Liver (tissue), 9 donors: Measurements from ENCODE around the gene CXXC5. TPM values are rescaled to one million over a fixed set of nuclear protein-coding genes. Genes with fewer than 3 reads are reported as not detected.

ENCODE experiments used
- DNase-seq: peaks from one replicate; pipeline ENCODE4 v3.0.0-alpha.2; 2017; ENCODE audit warnings: low spot score
- H3K27ac ChIP-seq, 2 donors: one replicate each; pipeline ENCODE4 v1.7.0; 2013; ENCODE audit warnings: inconsistent platforms in 2 of 2, low read length in 2 of 2, control low read depth in 1 of 2, low read depth in 1 of 2, mild to moderate bottlenecking in 1 of 2
- H3K27me3 ChIP-seq, 4 donors: one replicate each; pipeline versions ENCODE4 v1.6.1 to v1.7.0; 2013; ENCODE audit warnings: low read length in 3 of 4, inconsistent platforms in 1 of 4, mild to moderate bottlenecking in 1 of 4, moderate library complexity in 1 of 4; ENCODE audit not compliant: control insufficient read depth in 4 of 4, insufficient read depth in 4 of 4
- H3K36me3 ChIP-seq, 4 donors: one replicate each; pipeline versions ENCODE4 v1.6.1 to v1.7.0; 2013; ENCODE audit warnings: low read length in 3 of 4, mild to moderate bottlenecking in 3 of 4, low read depth in 1 of 4, moderate library complexity in 1 of 4; ENCODE audit not compliant: control insufficient read depth in 4 of 4, insufficient read depth in 3 of 4
- H3K4me1 ChIP-seq, 4 donors: one replicate each; pipeline versions ENCODE4 v1.6.1 to v1.7.0; 2013; ENCODE audit warnings: low read length in 3 of 4, mild to moderate bottlenecking in 3 of 4, moderate library complexity in 1 of 4; ENCODE audit not compliant: control insufficient read depth in 4 of 4, insufficient read depth in 4 of 4
- H3K4me3 ChIP-seq, 3 donors: one replicate each; pipeline versions ENCODE4 v1.6.1 to v1.7.0; 2013; ENCODE audit warnings: low read length in 3 of 3, control low read depth in 1 of 3, low read depth in 1 of 3, mild to moderate bottlenecking in 1 of 3
- H3K9ac ChIP-seq, 2 donors: one replicate each; pipeline ENCODE4 v1.7.0; 2013; ENCODE audit warnings: low read length in 2 of 2, mild to moderate bottlenecking in 2 of 2, moderate library complexity in 2 of 2, control low read depth in 1 of 2, low read depth in 1 of 2
- H3K9me3 ChIP-seq, 4 donors: one replicate each; pipeline versions ENCODE4 v1.6.1 to v1.7.0; 2013; ENCODE audit warnings: low read length in 3 of 4; ENCODE audit not compliant: control insufficient read depth in 4 of 4
- ATF3 ChIP-seq: IDR thresholded peaks from 2 replicates; pipeline ENCODE4 v1.6.1; 2016; ENCODE audit warnings: antibody characterized with exemption
- CTCF ChIP-seq: fragments of 150-350 bp; IDR thresholded peaks from 2 replicates; pipeline ENCODE4 v1.5.1; 2017; ENCODE audit warnings: improper control_type of control experiment, low read depth, low read length; ENCODE audit not compliant: missing input control
- EGR1 ChIP-seq, 2 donors: IDR thresholded peaks; 2 replicates each; pipeline ENCODE4 v1.6.1; 2016 to 2018; ENCODE audit warnings: antibody characterized with exemption in 2 of 2, low read depth in 2 of 2
- FOXA1 ChIP-seq: IDR thresholded peaks from 2 replicates; pipeline ENCODE4 v1.6.1; 2016; ENCODE audit warnings: antibody characterized with exemption
- FOXA2 ChIP-seq: IDR thresholded peaks from 2 replicates; pipeline ENCODE4 v1.6.1; 2016; ENCODE audit warnings: antibody characterized with exemption
- GABPA ChIP-seq, 2 donors: IDR thresholded peaks in 1 of 2; conservative IDR thresholded peaks in 1 of 2; 2 replicates each; pipeline ENCODE4 v1.6.1; 2016; ENCODE audit warnings: antibody characterized with exemption in 2 of 2, mild to moderate bottlenecking in 1 of 2, moderate library complexity in 1 of 2
- HNF4A ChIP-seq, 2 donors: conservative IDR thresholded peaks; 2 replicates each; pipeline ENCODE4 v1.6.1; 2016; ENCODE audit warnings: antibody characterized with exemption in 2 of 2, mild to moderate bottlenecking in 2 of 2
- HNF4G ChIP-seq: IDR thresholded peaks from 2 replicates; pipeline ENCODE4 v1.6.1; 2016; ENCODE audit warnings: antibody characterized with exemption
- JUND ChIP-seq, 2 donors: IDR thresholded peaks; 2 replicates each; pipeline ENCODE4 v1.6.1; 2016; ENCODE audit warnings: antibody characterized with exemption in 2 of 2
- MAX ChIP-seq: IDR thresholded peaks from 2 replicates; pipeline ENCODE4 v1.6.1; 2016; ENCODE audit warnings: antibody characterized with exemption
- NR2F2 ChIP-seq: IDR thresholded peaks from 2 replicates; pipeline ENCODE4 v1.6.1; 2016; ENCODE audit warnings: antibody characterized with exemption
- RAD21 ChIP-seq, 2 donors: IDR thresholded peaks; 2 replicates each; pipeline ENCODE4 v1.6.1; 2016; ENCODE audit warnings: antibody characterized with exemption in 2 of 2, mild to moderate bottlenecking in 2 of 2
- REST ChIP-seq: IDR thresholded peaks from 2 replicates; pipeline ENCODE4 v1.6.1; 2016; ENCODE audit warnings: antibody characterized with exemption, mild to moderate bottlenecking
- RXRA ChIP-seq, 2 donors: IDR thresholded peaks; 2 replicates each; pipeline ENCODE4 v1.6.1; 2017 to 2018; ENCODE audit warnings: antibody characterized with exemption in 2 of 2, mild to moderate bottlenecking in 1 of 2
- SP1 ChIP-seq: IDR thresholded peaks from 2 replicates; pipeline ENCODE4 v1.6.1; 2018; ENCODE audit warnings: antibody characterized with exemption, mild to moderate bottlenecking
- TAF1 ChIP-seq: conservative IDR thresholded peaks from 2 replicates; pipeline ENCODE4 v1.6.1; 2016; ENCODE audit warnings: antibody characterized with exemption, mild to moderate bottlenecking
- YY1 ChIP-seq: IDR thresholded peaks from 2 replicates; pipeline ENCODE4 v1.6.1; 2016; ENCODE audit warnings: antibody characterized with exemption, mild to moderate bottlenecking
- ZBTB33 ChIP-seq: IDR thresholded peaks from 2 replicates; pipeline ENCODE4 v1.6.1; 2016; ENCODE audit warnings: antibody characterized with exemption
- WGBS: extraction: QIAGEN DNeasy Blood & Tissue Kit; methylation state at CpG from one replicate; pipeline ENCODE4 v1.1.7; 2013; 5-methylcytosine and 5-hydroxymethylcytosine counted together
- polyA plus RNA-seq, 2 donors: library from polyadenylated mRNA; stranded (reverse) in 1 of 2; unstranded in 1 of 2; fragments of 200-250 nt in 1 of 2; fragments of >200 nt in 1 of 2; fragmentation: Nextera tagmentation in 1 of 2; extraction: Ambion mirVana in 1 of 2; gene quantifications; one replicate each; pipeline versions ENCODE4 v1.2.1 to v1.2.3, GENCODE V29; 2013 to 2015
- total RNA-seq, 2 donors: library from RNA; depleted of rRNA; stranded (reverse); fragments of >200 nt; gene quantifications; one replicate each; pipeline ENCODE4 v1.2.3, GENCODE V29; 2014
- donor health status: healthy.
- donor health status: healthy.
- donor health status: healthy.
- donor health status: healthy.
- donor health status: healthy.

Gene CXXC5
- total and polyA plus RNA-seq, 4 donors = 40.6 to 78.6 (median 64.5) TPM

GRCh38 chr5:139675213-139675612 is 27.1 kb downstream of the CXXC5 start:
- peaks cover 0 to 4% (median 2%) of the 10 kb centered on the region in 4 donors for H3K36me3 ChIP-seq
- DNase-seq = no peak
- TF ChIP-seq RXRA (IDR thresholded peaks at IDR 0.05) = peak in 1 of 2 donors; percentile 49
- TF ChIP-seq REST = no peak
- H3K4me1 ChIP-seq = peaks cover 32 to 75% (median 65%) of the 10 kb centered on the region in 4 donors
- no peak overlapping the region for H3K4me3 ChIP-seq
- peak overlapping the region in 1 of 2 donors; percentile 35 for H3K27ac ChIP-seq
- no peak overlapping the region for H3K9ac ChIP-seq
- WGBS = 67% methylated on average over 4 of the region's 4 CpGs
- no peaks in the 10 kb centered on the region for H3K9me3 ChIP-seq
- no peaks in the 10 kb centered on the region for H3K27me3 ChIP-seq

GRCh38 chr5:139675825-139676224 is 27.7 kb downstream of the CXXC5 start:
- Histone ChIP-seq H3K4me1 (peaks cover 30 to 72% (median 62%) of the 10 kb centered on the region in 4 donors), H3K36me3 (peaks cover 4 to 5% (median 5%) of the 10 kb centered on the region in 4 donors), H3K9ac (no peak overlapping the region), H3K4me3 (no peak overlapping the region), H3K9me3 (no peaks in the 10 kb centered on the region), H3K27ac (peak overlapping the region in 1 of 2 donors; percentile 35), H3K27me3 (no peaks in the 10 kb centered on the region)
- 82% methylated on average over 4 of the region's 4 CpGs for WGBS
- DNase-seq = no peak
- TF ChIP-seq NR2F2 (no peak), RXRA (IDR thresholded peaks at IDR 0.05) (no peak), YY1 (no peak), JUND (IDR thresholded peaks at IDR 0.05) (no peak), REST (no peak), CTCF (no peak), SP1 (no peak), RAD21 (IDR thresholded peaks at IDR 0.05) (no peak), MAX (no peak), HNF4A (conservative IDR thresholded peaks at IDR 0.05) (no peak), FOXA1 (no peak), GABPA (IDR thresholded peaks at IDR 0.05 in 1 of 2, conservative IDR thresholded peaks at IDR 0.05 in 1 of 2) (no peak), EGR1 (IDR thresholded peaks at IDR 0.05; ENCODE audit: low read depth in 2 of 2) (no peak), FOXA2 (no peak), ZBTB33 (no peak), HNF4G (no peak), ATF3 (no peak), TAF1 (no peak)
